H1 (cell line): Measurements from ENCODE around the gene DAW1. TPM values are rescaled to one million over a fixed set of nuclear protein-coding genes. Genes with fewer than 3 reads are reported as not detected.

Experiments
- BACH1 ChIP-seq: IDR thresholded peaks from 2 replicates; pipeline ENCODE4 v1.6.1; 2012; ENCODE audit warnings: low read length, improper control_type of control experiment
- BCL11A ChIP-seq, 2 experiments: IDR thresholded peaks; one replicate each; pipeline ENCODE4 v1.6.1; 2011; ENCODE audit warnings: low read depth in 2 of 2, low read length in 2 of 2, mild to moderate bottlenecking in 2 of 2
- CBX5 ChIP-seq: fragments of 300-800, 300-1000 bp; sonication (generic); IDR thresholded peaks from 2 replicates; pipeline ENCODE4 v1.7.1; 2016; ENCODE audit warnings: antibody characterized with exemption, low read length, low read depth
- CHD7 ChIP-seq: fragments of 300-600 bp; sonication (generic); IDR thresholded peaks from 2 replicates; pipeline ENCODE4 v1.7.1; 2012; ENCODE audit warnings: low read length, moderate library complexity, mild to moderate bottlenecking, inconsistent platforms; ENCODE audit not compliant: insufficient replicate concordance
- CREB1 ChIP-seq: IDR thresholded peaks from 2 replicates; pipeline ENCODE4 v1.6.1; 2012; ENCODE audit warnings: inconsistent platforms
- E2F6 ChIP-seq: IDR thresholded peaks from 2 replicates; pipeline ENCODE4 v1.6.1; 2012; ENCODE audit warnings: inconsistent platforms
- JUN ChIP-seq: IDR thresholded peaks from 2 replicates; pipeline ENCODE4 v1.6.1; 2011; ENCODE audit warnings: low read depth, mild to moderate bottlenecking, improper control_type of control experiment, low read length
- PHF8 ChIP-seq: fragments of 200-600 bp; sonication (generic); conservative IDR thresholded peaks from 2 replicates; pipeline ENCODE4 v1.7.1; 2012; ENCODE audit warnings: low read depth, mild to moderate bottlenecking, inconsistent platforms, low read length, moderate library complexity
- RBBP5 ChIP-seq: IDR thresholded peaks from 2 replicates; pipeline ENCODE4 v1.7.1; 2012; ENCODE audit warnings: low read depth, mild to moderate bottlenecking, inconsistent platforms, low read length, moderate library complexity, borderline replicate concordance
- SAP30 ChIP-seq: fragments of 300-600 bp; sonication (generic); IDR thresholded peaks from 2 replicates; pipeline ENCODE4 v1.7.1; 2012; ENCODE audit warnings: low read length, moderate library complexity, mild to moderate bottlenecking, inconsistent platforms; ENCODE audit not compliant: insufficient read depth, insufficient replicate concordance
- SP1 ChIP-seq: IDR thresholded peaks from 2 replicates; pipeline ENCODE4 v1.6.1; 2011; ENCODE audit warnings: low read depth, low read length
- SUZ12 ChIP-seq: fragments of 200-600 bp; sonication (generic); IDR thresholded peaks from 2 replicates; pipeline ENCODE4 v1.6.1; 2012; ENCODE audit warnings: mild to moderate bottlenecking, inconsistent platforms, low read length, moderate library complexity, mixed read lengths
- polyA plus RNA-seq, 7 experiments: library from polyadenylated mRNA; depleted of rRNA in 3 of 7; stranded (reverse) in 5 of 7; unstranded in 2 of 7; fragments of >200 nt in 5 of 7; fragments of 200-250 nt in 2 of 7; gene quantifications; 1 replicate in 5 of 7; 2 replicates in 1 of 7; 4 replicates in 1 of 7; pipeline versions ENCODE4 v1.2.1 to v1.2.3, GENCODE V29; 2011 to 2013; ENCODE audit warnings: missing spikeins in 2 of 7, mixed read lengths in 2 of 7
- total RNA-seq: library from RNA; stranded (reverse); fragmentation: NEBNext Ultra II Directional; extraction: Animal tissue kit (Norgen Biotek cat#: 25700); gene quantifications from 2 replicates; pipeline ENCODE4 v1.2.1, GENCODE V29; 2021

Gene DAW1
- total and polyA plus RNA-seq, 2 of the 8 experiments (the other 6 are each of a cell fraction or from before 2014, with no cell fraction given) = 0.44 to 1.4 TPM

- TF ChIP-seq CHD7 = no peak
- TF ChIP-seq SUZ12 = no peak
- TF ChIP-seq CREB1 = no peak
- no peak for TF ChIP-seq E2F6
- no peak for TF ChIP-seq JUN
- no peak for TF ChIP-seq PHF8
- no peak for TF ChIP-seq BACH1
- TF ChIP-seq BCL11A (IDR thresholded peaks at IDR 0.05; ENCODE audit: low read depth in 2 of 2, low read length in 2 of 2) = no peak
- no peak for TF ChIP-seq SP1
- TF ChIP-seq RBBP5 = no peak
- no peak for TF ChIP-seq CBX5
- TF ChIP-seq SAP30 = no peak
Observed at GRCh38 chr2:227889336-227889735, 17.9 kb downstream of the DAW1 start (continued).
